Neural cell (in vitro differentiated cells): Measurements from ENCODE around the gene PNPLA3. TPM values are rescaled to one million over a fixed set of nuclear protein-coding genes. Genes with fewer than 3 reads are reported as not detected.

ENCODE experiments used
- H2AFZ ChIP-seq: fragments of 200-600, 300-800 bp; sonication (generic), shearing (Covaris generic); 2 replicates; pipeline ENCODE4 v1.6.0; 2014; ENCODE audit warnings: low read depth, mild to moderate bottlenecking, antibody characterized with exemption, low read length, moderate library complexity
- H3F3A ChIP-seq: fragments of 200-600 bp; shearing (Covaris generic); 2 replicates; pipeline ENCODE4 v1.6.1; 2016; ENCODE audit warnings: mild to moderate bottlenecking, moderate library complexity, mixed read lengths, antibody characterized with exemption, low read length; ENCODE audit not compliant: insufficient read depth, poor library complexity, severe bottlenecking
- H3K27ac ChIP-seq: fragments of 200-600, 300-800 bp; sonication (generic), shearing (Covaris generic); 2 replicates; pipeline ENCODE4 v1.5.1; 2014; ENCODE audit warnings: mild to moderate bottlenecking, low read length, moderate library complexity
- H3K27me3 ChIP-seq: fragments of 300-800, 200-600 bp; sonication (generic), shearing (Covaris generic); 2 replicates; pipeline ENCODE4 v1.6.0; 2014; ENCODE audit warnings: mild to moderate bottlenecking, low read depth, low read length, moderate library complexity; ENCODE audit not compliant: insufficient read depth
- H3K36me3 ChIP-seq: fragments of 300-800, 200-600 bp; sonication (generic), shearing (Covaris generic); 2 replicates; pipeline ENCODE4 v1.5.1; 2014; ENCODE audit warnings: mild to moderate bottlenecking, antibody characterized with exemption, low read length, moderate library complexity; ENCODE audit not compliant: insufficient read depth
- H3K4me2 ChIP-seq: fragments of 300-800, 200-600 bp; sonication (generic), shearing (Covaris generic); 2 replicates; pipeline ENCODE4 v1.6.0; 2014; ENCODE audit warnings: mild to moderate bottlenecking, low read length
- H3K4me3 ChIP-seq: fragments of 300-800, 200-600 bp; sonication (generic), shearing (Covaris generic); 2 replicates; pipeline ENCODE4 v1.5.1; 2014; ENCODE audit warnings: mild to moderate bottlenecking, low read length, moderate library complexity
- H3K79me2 ChIP-seq: fragments of 200-600 bp; shearing (Covaris generic); replicated peaks from 2 replicates; pipeline ENCODE4 v1.6.0; 2014; ENCODE audit warnings: mild to moderate bottlenecking, low read length, moderate library complexity; ENCODE audit not compliant: insufficient read depth
- H3K9ac ChIP-seq: fragments of 300-800, 200-600 bp; sonication (generic), shearing (Covaris generic); 2 replicates; pipeline ENCODE4 v1.6.1; 2016; ENCODE audit warnings: mild to moderate bottlenecking, low read length, mixed read lengths
- H3K9me2 ChIP-seq: fragments of 200-600 bp; shearing (Covaris generic); 2 replicates; pipeline ENCODE4 v1.6.1; 2016; ENCODE audit warnings: mild to moderate bottlenecking, low read length, mixed read lengths; ENCODE audit not compliant: insufficient read depth
- H3K9me3 ChIP-seq: fragments of 200-600, 300-800 bp; sonication (generic), shearing (Covaris generic); 2 replicates; pipeline ENCODE4 v1.6.1; 2016; ENCODE audit warnings: mild to moderate bottlenecking, mixed run types, low read length, moderate library complexity, mixed read lengths
- H4K20me1 ChIP-seq: fragments of 200-600 bp; shearing (Covaris generic); 2 replicates; pipeline ENCODE4 v1.6.1; 2016; ENCODE audit warnings: mild to moderate bottlenecking, mixed run types; ENCODE audit not compliant: insufficient read depth
- EP300 ChIP-seq: fragments of 450-650 bp; conservative IDR thresholded peaks from 2 replicates; pipeline ENCODE4 v1.6.1; 2014; ENCODE audit warnings: antibody characterized with exemption, mild to moderate bottlenecking, moderate library complexity; ENCODE audit not compliant: poor library complexity, severe bottlenecking
- EZH2 ChIP-seq: fragments of 200-600, 300-800 bp; shearing (Covaris generic), sonication (generic); IDR thresholded peaks from 2 replicates; pipeline ENCODE4 v1.6.1; 2014; ENCODE audit warnings: antibody characterized with exemption, low read length, borderline replicate concordance, mild to moderate bottlenecking; ENCODE audit not compliant: insufficient read depth, poor library complexity, severe bottlenecking
- MXI1 ChIP-seq: fragments of 450-650 bp; conservative IDR thresholded peaks from 2 replicates; pipeline ENCODE4 v1.6.1; 2014; ENCODE audit warnings: antibody characterized with exemption, mild to moderate bottlenecking; ENCODE audit not compliant: poor library complexity, severe bottlenecking
- POLR2AphosphoS5 ChIP-seq: IDR thresholded peaks from 2 replicates; pipeline ENCODE4 v1.6.1; 2012
- RAD21 ChIP-seq: fragments of 450-650 bp; conservative IDR thresholded peaks from 2 replicates; pipeline ENCODE4 v1.6.1; 2014; ENCODE audit warnings: antibody characterized with exemption, mild to moderate bottlenecking, moderate library complexity
- REST ChIP-seq: IDR thresholded peaks from 2 replicates; pipeline ENCODE4 v1.6.1; 2012; ENCODE audit warnings: borderline replicate concordance
- SMC3 ChIP-seq: fragments of 450-650 bp; conservative IDR thresholded peaks from 2 replicates; pipeline ENCODE4 v1.6.1; 2014; ENCODE audit warnings: antibody characterized with exemption, mild to moderate bottlenecking, moderate library complexity; ENCODE audit not compliant: poor library complexity
- TAF1 ChIP-seq: IDR thresholded peaks from 2 replicates; pipeline ENCODE4 v1.6.1; 2012; ENCODE audit warnings: low read depth
- polyA plus RNA-seq: library from polyadenylated mRNA; depleted of rRNA; stranded (reverse); fragments of >200 nt; gene quantifications from 2 replicates; pipeline ENCODE4 v1.2.3, GENCODE V29; 2014
- TF ChIP-seq, protein P1 (sequence below): fragments of 450-650 bp; IDR thresholded peaks from 2 replicates; pipeline ENCODE4 v1.5.1; 2014; ENCODE audit warnings: antibody characterized with exemption, mild to moderate bottlenecking, moderate library complexity; ENCODE audit not compliant: poor library complexity, severe bottlenecking

PNPLA3 gene
- polyA plus RNA-seq, 1 donor from 2014 or later = 6.5 TPM

DNA sequence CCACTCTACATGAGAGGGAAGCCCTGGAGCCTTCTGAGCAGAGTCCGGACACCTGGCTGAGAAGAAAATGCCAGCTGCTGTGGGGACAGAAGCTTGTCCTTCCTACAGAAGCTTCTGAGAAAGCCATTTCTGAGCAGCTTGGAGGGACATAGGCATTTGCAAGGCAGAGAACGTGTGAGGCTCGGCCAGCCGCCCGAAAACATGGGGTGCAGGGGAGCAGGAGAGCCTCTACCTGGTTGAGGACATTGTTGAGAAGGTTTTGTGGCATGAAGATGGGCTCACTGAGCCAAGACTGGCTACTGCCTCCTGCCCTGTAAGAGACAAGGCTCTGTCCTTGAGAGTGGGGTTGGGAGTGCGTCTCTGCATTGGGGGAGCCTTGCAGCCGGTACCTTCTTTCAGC is 57.0 kb downstream of the PNPLA3 start:
- no peak for TF ChIP-seq TAF1
- TF ChIP-seq MXI1 = no peak
- no peak for TF ChIP-seq REST
- no peak for TF ChIP-seq POLR2AphosphoS5
- no peak for TF ChIP-seq RAD21
- no peak for TF ChIP-seq EZH2
- no peak for TF ChIP-seq SMC3
- TF ChIP-seq EP300 = no peak
- TF ChIP-seq, protein P1, sequence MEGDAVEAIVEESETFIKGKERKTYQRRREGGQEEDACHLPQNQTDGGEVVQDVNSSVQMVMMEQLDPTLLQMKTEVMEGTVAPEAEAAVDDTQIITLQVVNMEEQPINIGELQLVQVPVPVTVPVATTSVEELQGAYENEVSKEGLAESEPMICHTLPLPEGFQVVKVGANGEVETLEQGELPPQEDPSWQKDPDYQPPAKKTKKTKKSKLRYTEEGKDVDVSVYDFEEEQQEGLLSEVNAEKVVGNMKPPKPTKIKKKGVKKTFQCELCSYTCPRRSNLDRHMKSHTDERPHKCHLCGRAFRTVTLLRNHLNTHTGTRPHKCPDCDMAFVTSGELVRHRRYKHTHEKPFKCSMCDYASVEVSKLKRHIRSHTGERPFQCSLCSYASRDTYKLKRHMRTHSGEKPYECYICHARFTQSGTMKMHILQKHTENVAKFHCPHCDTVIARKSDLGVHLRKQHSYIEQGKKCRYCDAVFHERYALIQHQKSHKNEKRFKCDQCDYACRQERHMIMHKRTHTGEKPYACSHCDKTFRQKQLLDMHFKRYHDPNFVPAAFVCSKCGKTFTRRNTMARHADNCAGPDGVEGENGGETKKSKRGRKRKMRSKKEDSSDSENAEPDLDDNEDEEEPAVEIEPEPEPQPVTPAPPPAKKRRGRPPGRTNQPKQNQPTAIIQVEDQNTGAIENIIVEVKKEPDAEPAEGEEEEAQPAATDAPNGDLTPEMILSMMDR = no peak
- H3K4me2 ChIP-seq = no peak overlapping the region
- H3F3A ChIP-seq = no peaks in the 10 kb centered on the region
- no peaks in the 10 kb centered on the region for H3K9me3 ChIP-seq
- no peak overlapping the region for H3K27ac ChIP-seq
- H3K27me3 ChIP-seq = no peaks in the 10 kb centered on the region
- H3K9ac ChIP-seq = no peak overlapping the region
- H3K36me3 ChIP-seq = no peaks in the 10 kb centered on the region
- no peak overlapping the region for H2AFZ ChIP-seq
- no peaks in the 10 kb centered on the region for H4K20me1 ChIP-seq
- no peaks in the 10 kb centered on the region for H3K9me2 ChIP-seq
- H3K4me3 ChIP-seq = no peak overlapping the region
- no peaks in the 10 kb centered on the region for H3K79me2 ChIP-seq

GRCh38 chr22:43980996-43981395 is 57.4 kb downstream of the PNPLA3 start:
- H3K4me3 ChIP-seq = no peak overlapping the region
- no peak overlapping the region for H2AFZ ChIP-seq
- no peak overlapping the region for H3K9ac ChIP-seq
- TF ChIP-seq SMC3 (no peak), REST (no peak), TAF1 (no peak), EP300 (no peak), MXI1 (no peak), RAD21 (no peak), EZH2 (no peak), POLR2AphosphoS5 (no peak)
- TF ChIP-seq, protein P1 = no peak
- no peaks in the 10 kb centered on the region for H3K36me3 ChIP-seq
- H4K20me1 ChIP-seq = no peaks in the 10 kb centered on the region
- no peaks in the 10 kb centered on the region for H3K79me2 ChIP-seq
- H3K27ac ChIP-seq = no peak overlapping the region
- H3F3A ChIP-seq = no peaks in the 10 kb centered on the region
- H3K9me2 ChIP-seq = no peaks in the 10 kb centered on the region
- no peak overlapping the region for H3K4me2 ChIP-seq
- H3K27me3 ChIP-seq = no peaks in the 10 kb centered on the region
- no peaks in the 10 kb centered on the region for H3K9me3 ChIP-seq
